AG09319 (cell line): ENCODE data around the gene WDFY4.

Experiments
- DNase-seq: peaks from one replicate; pipeline ENCODE4 v3.0.0-alpha.2; 2010; ENCODE audit warnings: low read depth; ENCODE audit errors: extremely low read depth
- CTCF ChIP-seq: IDR thresholded peaks from 2 replicates; pipeline ENCODE4 v1.5.1; 2011; ENCODE audit warnings: low read depth, mild to moderate bottlenecking, inconsistent platforms, low read length, moderate library complexity

The WDFY4 gene

GRCh38 chr10:48776528-48776927 lies 91.9 kb downstream of the WDFY4 start:
- no peak for TF ChIP-seq CTCF
- DNase-seq, result no peak

- DNase-seq, result no peak
- no peak for TF ChIP-seq CTCF
Measured at GRCh38 chr10:48777110-48777509, 92.4 kb downstream of the WDFY4 start.

- no peak for DNase-seq
- TF ChIP-seq CTCF, result no peak
Measured at GRCh38 chr10:48778193-48778857, 93.7 kb downstream of the WDFY4 start.

GRCh38 chr10:48779077-48779476 lies 94.4 kb downstream of the WDFY4 start:
- no peak for TF ChIP-seq CTCF
- DNase-seq, result no peak

GRCh38 chr10:48779546-48780152 lies 95.0 kb downstream of the WDFY4 start:
- no peak for TF ChIP-seq CTCF
- DNase-seq, result no peak

- TF ChIP-seq CTCF, result no peak
- DNase-seq, result no peak
Measured at GRCh38 chr10:48780341-48780740, 95.7 kb downstream of the WDFY4 start.

- no peak for DNase-seq
- no peak for TF ChIP-seq CTCF
Measured at GRCh38 chr10:48782386-48782785, 97.7 kb downstream of the WDFY4 start.
